Nucleus accumbens (tissue), 56 donors: ENCODE data around the gene FUT7.

ENCODE experiments used
- DNase-seq, 56 donors: peaks; one replicate each; lab custom pipeline; 2025; lab: John Stamatoyannopoulos, UW

Gene FUT7

GRCh38 chr9:136990242-136990911 lies 41.5 kb downstream of the FUT7 start:
- DNase-seq, result no peak

GRCh38 chr9:136988872-136989271 lies 43.0 kb downstream of the FUT7 start:
- no peak for DNase-seq

GRCh38 chr9:136985853-136986252 lies 46.0 kb downstream of the FUT7 start:
- DNase-seq, result no peak

- DNase-seq, result peak in 3 of 56 donors; percentile 19 to 60 (median 39)
Observed at GRCh38 chr9:136985027-136985602, 46.8 kb downstream of the FUT7 start.

- DNase-seq, result peak in 2 of 56 donors; percentile 21 to 66
Observed at GRCh38 chr9:136984464-136985026, 47.3 kb downstream of the FUT7 start.

- DNase-seq, result peak in 5 of 56 donors; percentile 44 to 74 (median 59)
Observed at GRCh38 chr9:136983656-136984314, 48.1 kb downstream of the FUT7 start.

GRCh38 chr9:136983167-136983566 lies 48.7 kb downstream of the FUT7 start:
- peak in 12 of 56 donors; percentile 45 to 77 (median 64) for DNase-seq

- peak in 45 of 56 donors; percentile 33 to 89 (median 73) for DNase-seq
Observed at GRCh38 chr9:136982232-136983051, 49.4 kb downstream of the FUT7 start, which contains the start of gene LCNL1. LCNL1 (plus strand) TSS chr9:136982993; CDS start chr9:136983587, 594 bp downstream.

- DNase-seq, result peak in 43 of 56 donors; percentile 29 to 86 (median 65)
Observed at GRCh38 chr9:136981588-136982231, 50.2 kb downstream of the FUT7 start.

- peak in 9 of 56 donors; percentile 30 to 64 (median 52) for DNase-seq
Observed at GRCh38 chr9:136980669-136981478, 51.0 kb downstream of the FUT7 start.
